CD8-positive, alpha-beta memory T cell (primary cell): ENCODE data around the gene MADCAM1. TPM values are rescaled to one million over a fixed set of nuclear protein-coding genes. Genes with fewer than 3 reads are reported as not detected.

Experiments used
- CTCF ChIA-PET: fragments of 350-600 bp; sonication (Branson Sonifier 250); formaldehyde crosslinking; loops from one replicate; lab custom pipeline; 2021; ENCODE audit warnings: antibody characterized with exemption; lab: Charles Lee
- POLR2A ChIA-PET: fragments of 350-600 bp; sonication (Branson Sonifier 250); formaldehyde crosslinking; loops from one replicate; lab custom pipeline; 2021; ENCODE audit warnings: antibody characterized with exemption; lab: Charles Lee
- DNase-seq, 5 donors: peaks; one replicate each; pipeline versions ENCODE4 v3.0.0 to v3.0.0-alpha.2; 2020 to 2022; ENCODE audit warnings: mixed read lengths in 1 of 5
- H3K27ac ChIP-seq: one replicate; pipeline ENCODE4 v1.7.0; 2013; ENCODE audit warnings: low read depth, mild to moderate bottlenecking, low read length, moderate library complexity
- H3K27me3 ChIP-seq: 2 replicates; pipeline ENCODE4 v1.7.0; 2013; ENCODE audit warnings: low read length, mild to moderate bottlenecking; ENCODE audit not compliant: insufficient read depth, poor library complexity, severe bottlenecking
- H3K36me3 ChIP-seq: 2 replicates; pipeline ENCODE4 v1.7.0; 2013; ENCODE audit warnings: mild to moderate bottlenecking, low read length, moderate library complexity; ENCODE audit not compliant: insufficient read depth
- H3K4me1 ChIP-seq: 2 replicates; pipeline ENCODE4 v1.7.0; 2013; ENCODE audit warnings: mild to moderate bottlenecking, low read length, moderate library complexity; ENCODE audit not compliant: insufficient read depth
- H3K4me3 ChIP-seq: 2 replicates; pipeline ENCODE4 v1.7.0; 2013; ENCODE audit warnings: mild to moderate bottlenecking, low read length
- H3K9me3 ChIP-seq: 2 replicates; pipeline ENCODE4 v1.7.0; 2013; ENCODE audit warnings: mild to moderate bottlenecking, low read length
- H3K27ac Mint-ChIP-seq, 8 donors: one replicate each; pipeline ENCODE4 v1.8.0; 2020 to 2021; ENCODE audit warnings: mixed read lengths in 8 of 8, mild to moderate bottlenecking in 6 of 8, inconsistent platforms in 3 of 8, moderate library complexity in 3 of 8
- H3K27me3 Mint-ChIP-seq, 2 donors: one replicate each; pipeline ENCODE4 v1.8.0; 2020 to 2021; ENCODE audit warnings: mixed read lengths in 2 of 2, mild to moderate bottlenecking in 1 of 2, moderate library complexity in 1 of 2
- H3K36me3 Mint-ChIP-seq, 3 donors: one replicate each; pipeline ENCODE4 v1.8.0; 2020 to 2021; ENCODE audit warnings: mixed read lengths in 3 of 3, inconsistent platforms in 1 of 3, mild to moderate bottlenecking in 1 of 3
- H3K4me1 Mint-ChIP-seq, 3 donors: one replicate each; pipeline ENCODE4 v1.8.0; 2020 to 2021; ENCODE audit warnings: mixed read lengths in 3 of 3, inconsistent platforms in 1 of 3, mild to moderate bottlenecking in 1 of 3
- H3K4me3 Mint-ChIP-seq, 7 donors: one replicate each; pipeline ENCODE4 v1.8.0; 2020 to 2021; ENCODE audit warnings: mixed read lengths in 7 of 7, mild to moderate bottlenecking in 6 of 7, moderate library complexity in 4 of 7, inconsistent platforms in 2 of 7
- H3K9me3 Mint-ChIP-seq, 5 donors: one replicate each; pipeline ENCODE4 v1.8.0; 2020 to 2022; ENCODE audit warnings: mixed read lengths in 5 of 5, mild to moderate bottlenecking in 3 of 5, moderate library complexity in 2 of 5, inconsistent platforms in 1 of 5
- polyA plus RNA-seq: library from polyadenylated mRNA; unstranded; fragments of 300-500 nt; fragmentation: Illumina TruSeq; gene quantifications from one replicate; pipeline ENCODE4 v1.2.3, GENCODE V29; 2021
- total RNA-seq, 2 experiments: library from RNA; stranded (reverse); gene quantifications; one replicate each; pipeline ENCODE4 v1.2.3, GENCODE V29; 2021

MADCAM1 gene
- total and polyA plus RNA-seq, 3 experiments from 2014 or later = 0.12 to 0.44 (median 0.33) TPM

DNA sequence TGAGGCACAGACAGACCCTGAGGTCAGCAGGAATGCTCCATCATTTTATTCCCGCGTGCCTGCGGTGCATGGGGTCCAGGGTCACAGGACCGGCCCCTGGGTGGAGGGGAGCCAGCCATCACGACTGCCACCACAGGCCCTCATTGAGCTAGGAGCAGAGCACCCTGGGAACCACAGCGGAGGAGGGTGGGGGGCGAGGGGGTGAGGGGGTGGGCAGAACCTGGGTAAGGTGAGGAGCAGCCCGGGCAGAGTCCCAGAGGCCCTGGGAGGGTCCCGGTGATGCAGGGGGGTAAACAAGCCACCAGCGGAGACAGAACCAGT is 1.2 kb upstream of the MADCAM1 start:
- no peaks in the 10 kb centered on the region for H3K9me3 ChIP-seq
- Mint-ChIP-seq H3K36me3 (no peaks in the 10 kb centered on the region), H3K9me3 (no peaks in the 10 kb centered on the region), H3K4me3 (no peak overlapping the region), H3K27me3 (peaks cover 13 to 14% of the 10 kb centered on the region in 2 donors), H3K27ac (no peak overlapping the region), H3K4me1 (peaks cover 0 to 26% (median 3%) of the 10 kb centered on the region in 3 donors)
- H3K27ac ChIP-seq = no peak overlapping the region
- no peak overlapping the region for H3K4me3 ChIP-seq
- ChIA-PET CTCF (interaction anchor here (1.2 to 1.5 kb wide), 2 partner anchors 11 to 16 kb away, joined by 5 to 12 read pairs; no protein-coding TSS in a partner anchor), POLR2A (no interaction called here)
- no peak for DNase-seq
- peaks cover 16% of the 10 kb centered on the region for H3K27me3 ChIP-seq
- H3K36me3 ChIP-seq = no peaks in the 10 kb centered on the region
- no peaks in the 10 kb centered on the region for H3K4me1 ChIP-seq

DNA sequence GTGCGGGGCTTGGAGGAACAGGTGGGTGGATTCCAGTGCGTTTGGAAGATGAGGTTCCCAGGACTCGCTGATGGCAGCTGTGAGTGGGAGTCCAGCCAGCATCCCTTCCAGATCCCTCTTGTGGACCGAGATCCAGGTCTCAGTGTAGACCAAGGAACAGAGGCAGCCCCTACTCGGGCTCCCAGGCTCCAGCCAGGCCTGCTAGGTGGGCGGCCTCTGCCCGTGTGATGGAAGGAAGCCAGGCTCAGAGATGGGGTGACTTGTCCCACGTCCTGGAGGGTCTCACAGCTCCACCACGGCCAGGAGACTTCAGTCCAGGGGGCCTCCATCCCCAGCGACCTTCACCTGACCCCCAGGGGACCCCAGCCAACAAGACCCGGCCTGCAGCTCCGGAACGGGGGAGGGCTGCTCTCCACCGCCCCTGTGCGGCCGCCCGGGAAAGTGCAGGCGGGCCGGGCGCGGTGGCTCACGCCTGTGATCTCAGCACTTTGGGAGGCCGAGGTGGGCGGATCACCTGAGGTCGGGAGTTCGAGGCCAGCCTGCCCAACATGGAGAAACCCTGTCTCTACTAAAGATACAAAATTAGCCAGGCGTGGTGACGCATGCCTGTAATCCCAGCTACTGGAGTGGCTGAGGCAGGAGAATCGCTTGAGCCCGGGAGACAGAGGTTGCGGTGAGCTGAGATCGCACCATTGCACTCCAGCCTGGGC is 729 bp upstream of the MADCAM1 start:
- Histone ChIP-seq H3K27ac (no peak overlapping the region), H3K4me1 (no peaks in the 10 kb centered on the region), H3K4me3 (no peak overlapping the region), H3K27me3 (peaks cover 16% of the 10 kb centered on the region), H3K36me3 (no peaks in the 10 kb centered on the region), H3K9me3 (no peaks in the 10 kb centered on the region)
- H3K27ac Mint-ChIP-seq = no peak overlapping the region
- peaks cover 0 to 22% (median 3%) of the 10 kb centered on the region in 3 donors for H3K4me1 Mint-ChIP-seq
- no peaks in the 10 kb centered on the region for H3K9me3 Mint-ChIP-seq
- no peaks in the 10 kb centered on the region for H3K36me3 Mint-ChIP-seq
- peak in 2 of 5 donors; percentile 28 to 50 for DNase-seq
- H3K27me3 Mint-ChIP-seq = peaks cover 13 to 14% of the 10 kb centered on the region in 2 donors
- ChIA-PET CTCF (interaction anchor here (1.2 to 1.5 kb wide), 2 partner anchors 11 to 15 kb away, joined by 5 to 12 read pairs; no protein-coding TSS in a partner anchor), POLR2A (no interaction called here)
- no peak overlapping the region for H3K4me3 Mint-ChIP-seq

DNA sequence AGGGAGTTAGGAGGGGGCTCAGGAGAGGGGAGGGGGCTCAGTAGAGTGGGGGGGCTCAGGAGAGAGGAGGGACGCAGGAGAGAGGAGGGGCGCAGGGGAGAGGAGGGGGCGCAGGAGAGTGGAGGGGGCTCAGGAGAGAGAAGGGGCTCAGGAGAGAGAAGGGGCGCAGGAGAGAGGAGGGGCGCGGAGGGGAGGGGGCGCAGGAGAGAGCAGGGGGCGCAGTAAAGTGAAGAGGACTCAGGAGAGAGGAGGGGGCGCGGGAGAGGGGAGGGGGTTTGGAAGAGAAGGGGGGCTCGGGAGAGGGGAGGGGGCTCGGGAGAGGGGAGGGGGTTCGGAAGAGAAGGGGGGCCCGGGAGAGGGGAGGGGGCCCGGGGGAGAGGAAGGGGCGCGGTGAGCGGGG is 700 bp downstream of the MADCAM1 start:
- Histone ChIP-seq H3K4me1 (no peaks in the 10 kb centered on the region), H3K27me3 (peaks cover 16% of the 10 kb centered on the region), H3K27ac (no peak overlapping the region), H3K36me3 (no peaks in the 10 kb centered on the region), H3K9me3 (no peaks in the 10 kb centered on the region), H3K4me3 (no peak overlapping the region)
- Mint-ChIP-seq H3K27ac (no peak overlapping the region), H3K27me3 (peaks cover 13 to 14% of the 10 kb centered on the region in 2 donors), H3K4me1 (peaks cover 0 to 22% (median 3%) of the 10 kb centered on the region in 3 donors), H3K36me3 (no peaks in the 10 kb centered on the region), H3K4me3 (no peak overlapping the region), H3K9me3 (no peaks in the 10 kb centered on the region)
- DNase-seq = no peak
- ChIA-PET POLR2A (no interaction called here), CTCF (interaction anchor here (1.9 kb wide), 1 partner anchor 10 kb away, joined by 5 read pairs; no protein-coding TSS in a partner anchor)

DNA sequence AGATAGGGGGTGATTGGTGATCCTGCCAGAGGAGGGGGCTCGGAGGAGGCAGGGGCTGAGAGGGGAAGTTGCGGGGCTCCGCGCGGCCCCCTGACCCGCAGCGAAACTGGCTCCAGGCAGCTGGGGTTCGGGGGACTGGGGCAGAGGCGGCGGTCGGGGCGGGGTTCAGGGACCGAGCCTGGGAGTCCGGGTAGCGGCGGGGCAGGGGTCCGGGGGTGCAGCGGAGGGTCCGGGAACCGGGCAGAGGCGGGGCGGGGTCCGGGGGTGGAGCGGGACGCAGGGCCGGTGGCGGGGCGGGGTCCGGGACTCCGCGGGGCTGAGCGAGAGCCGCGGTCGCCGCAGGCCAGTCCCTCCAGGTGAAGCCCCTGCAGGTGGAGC is 1.2 kb downstream of the MADCAM1 start:
- Histone ChIP-seq H3K4me1 (no peaks in the 10 kb centered on the region), H3K27me3 (peaks cover 16% of the 10 kb centered on the region), H3K9me3 (no peaks in the 10 kb centered on the region), H3K27ac (no peak overlapping the region), H3K4me3 (no peak overlapping the region), H3K36me3 (no peaks in the 10 kb centered on the region)
- Mint-ChIP-seq H3K27me3 (peaks cover 13 to 14% of the 10 kb centered on the region in 2 donors), H3K4me3 (no peak overlapping the region), H3K36me3 (no peaks in the 10 kb centered on the region), H3K9me3 (no peaks in the 10 kb centered on the region), H3K27ac (no peak overlapping the region), H3K4me1 (peaks cover 0 to 22% (median 3%) of the 10 kb centered on the region in 3 donors)
- no peak for DNase-seq
- ChIA-PET CTCF (interaction anchor here (1.3 to 1.9 kb wide), 3 partner anchors 9 to 14 kb away, joined by 4 to 6 read pairs (median 5); no protein-coding TSS in a partner anchor), POLR2A (interaction anchor here (0.9 kb wide), 1 partner anchor 9 kb away, joined by 4 read pairs; no protein-coding TSS in a partner anchor)

DNA sequence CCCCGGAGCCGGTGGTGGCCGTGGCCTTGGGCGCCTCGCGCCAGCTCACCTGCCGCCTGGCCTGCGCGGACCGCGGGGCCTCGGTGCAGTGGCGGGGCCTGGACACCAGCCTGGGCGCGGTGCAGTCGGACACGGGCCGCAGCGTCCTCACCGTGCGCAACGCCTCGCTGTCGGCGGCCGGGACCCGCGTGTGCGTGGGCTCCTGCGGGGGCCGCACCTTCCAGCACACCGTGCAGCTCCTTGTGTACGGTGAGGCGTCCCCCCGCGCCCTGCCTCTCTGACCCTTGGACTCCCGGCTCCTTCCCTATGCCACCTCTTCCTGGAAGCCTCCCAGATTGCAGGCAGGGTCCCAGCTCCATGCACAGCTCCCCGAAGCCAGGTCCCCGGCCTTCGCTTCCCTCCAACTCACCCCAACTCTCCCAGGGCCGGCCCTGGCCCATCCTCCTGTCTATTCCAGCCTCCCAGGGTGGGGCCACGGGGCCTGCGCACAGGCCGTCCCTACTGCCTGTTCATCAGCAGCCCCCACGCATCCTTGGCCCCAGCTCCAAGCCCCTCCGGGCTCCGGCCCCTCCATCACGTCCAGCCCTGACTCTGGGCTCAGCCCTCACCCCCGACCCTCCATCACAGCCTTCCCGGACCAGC is 1.7 kb downstream of the MADCAM1 start:
- CTCF ChIA-PET = interaction anchor here (1.3 to 1.9 kb wide), 3 partner anchors 9 to 13 kb away, joined by 4 to 6 read pairs (median 5); no protein-coding TSS in a partner anchor
- DNase-seq = no peak
- Histone ChIP-seq H3K4me3 (no peak overlapping the region), H3K27ac (no peak overlapping the region), H3K4me1 (no peaks in the 10 kb centered on the region), H3K27me3 (peaks cover 16% of the 10 kb centered on the region), H3K9me3 (no peaks in the 10 kb centered on the region), H3K36me3 (no peaks in the 10 kb centered on the region)
- Mint-ChIP-seq H3K9me3 (no peaks in the 10 kb centered on the region), H3K4me1 (peaks cover 0 to 22% (median 3%) of the 10 kb centered on the region in 3 donors), H3K27ac (no peak overlapping the region), H3K4me3 (peak overlapping the region in 1 of 7 donors; percentile 68), H3K27me3 (peaks cover 13 to 14% of the 10 kb centered on the region in 2 donors), H3K36me3 (no peaks in the 10 kb centered on the region)
- POLR2A ChIA-PET = interaction anchor here (0.9 kb wide), 1 partner anchor 9 kb away, joined by 4 read pairs; no protein-coding TSS in a partner anchor

DNA sequence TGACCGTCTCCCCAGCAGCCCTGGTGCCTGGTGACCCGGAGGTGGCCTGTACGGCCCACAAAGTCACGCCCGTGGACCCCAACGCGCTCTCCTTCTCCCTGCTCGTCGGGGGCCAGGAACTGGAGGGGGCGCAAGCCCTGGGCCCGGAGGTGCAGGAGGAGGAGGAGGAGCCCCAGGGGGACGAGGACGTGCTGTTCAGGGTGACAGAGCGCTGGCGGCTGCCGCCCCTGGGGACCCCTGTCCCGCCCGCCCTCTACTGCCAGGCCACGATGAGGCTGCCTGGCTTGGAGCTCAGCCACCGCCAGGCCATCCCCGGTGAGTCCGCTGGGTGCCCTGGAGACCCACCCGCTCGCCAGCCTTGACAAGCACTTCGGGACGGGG is 2.2 kb downstream of the MADCAM1 start:
- Histone ChIP-seq H3K9me3 (no peaks in the 10 kb centered on the region), H3K36me3 (no peaks in the 10 kb centered on the region), H3K4me1 (no peaks in the 10 kb centered on the region), H3K4me3 (no peak overlapping the region), H3K27ac (no peak overlapping the region), H3K27me3 (peaks cover 16% of the 10 kb centered on the region)
- CTCF ChIA-PET = interaction anchor here (1.3 to 1.9 kb wide), 3 partner anchors 8 to 13 kb away, joined by 4 to 6 read pairs (median 5); no protein-coding TSS in a partner anchor
- Mint-ChIP-seq H3K4me1 (peaks cover 0 to 22% (median 3%) of the 10 kb centered on the region in 3 donors), H3K27ac (no peak overlapping the region), H3K27me3 (peaks cover 13 to 14% of the 10 kb centered on the region in 2 donors), H3K9me3 (no peaks in the 10 kb centered on the region), H3K4me3 (no peak overlapping the region), H3K36me3 (no peaks in the 10 kb centered on the region)
- DNase-seq = no peak
- POLR2A ChIA-PET = interaction anchor here (0.9 kb wide), 1 partner anchor 8 kb away, joined by 4 read pairs; no protein-coding TSS in a partner anchor

DNA sequence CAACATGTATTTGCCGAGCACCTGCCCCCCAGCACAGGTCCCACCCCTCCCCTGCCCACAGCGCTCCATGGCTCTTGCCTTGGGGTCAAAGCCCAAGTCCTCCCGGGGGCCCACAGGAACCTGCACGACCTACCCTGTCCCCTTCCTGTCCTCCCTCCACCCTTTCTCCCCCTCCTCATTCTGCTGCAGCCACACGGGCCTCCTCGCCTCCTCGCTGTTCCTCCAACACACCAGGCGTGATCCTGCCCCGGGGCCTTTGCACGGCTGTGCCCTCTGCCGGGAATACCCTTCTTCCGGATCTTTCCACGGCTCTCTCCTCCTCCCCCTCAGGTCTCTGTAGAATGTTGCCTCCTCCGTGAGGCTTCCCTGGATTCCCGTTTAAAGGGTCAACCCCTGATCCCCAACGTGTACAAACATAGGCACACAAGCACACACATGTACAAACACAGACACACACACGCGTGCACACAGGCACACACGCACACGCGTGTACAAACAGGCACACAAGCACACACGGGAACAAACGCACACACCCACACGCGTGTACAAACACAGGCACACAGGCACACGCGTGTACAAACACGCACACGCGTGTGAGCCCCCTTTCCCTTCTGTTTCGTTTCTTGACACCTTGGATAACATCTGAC is 2.8 kb downstream of the MADCAM1 start:
- no peaks in the 10 kb centered on the region for H3K9me3 Mint-ChIP-seq
- Histone ChIP-seq H3K27ac (no peak overlapping the region), H3K27me3 (peaks cover 16% of the 10 kb centered on the region), H3K4me3 (no peak overlapping the region), H3K4me1 (no peaks in the 10 kb centered on the region), H3K36me3 (no peaks in the 10 kb centered on the region), H3K9me3 (no peaks in the 10 kb centered on the region)
- H3K4me3 Mint-ChIP-seq = peak overlapping the region in 1 of 7 donors; percentile 35
- no peaks in the 10 kb centered on the region for H3K36me3 Mint-ChIP-seq
- peaks cover 10 to 14% of the 10 kb centered on the region in 2 donors for H3K27me3 Mint-ChIP-seq
- POLR2A ChIA-PET = no interaction called here
- no peak overlapping the region for H3K27ac Mint-ChIP-seq
- DNase-seq = no peak
- CTCF ChIA-PET = interaction anchor here (1.9 kb wide), 2 partner anchors 7 to 12 kb away, joined by 5 to 6 read pairs; no protein-coding TSS in a partner anchor
- peaks cover 0 to 19% (median 1%) of the 10 kb centered on the region in 3 donors for H3K4me1 Mint-ChIP-seq
